Endothelial cell of umbilical vein (primary cell): ENCODE results near the gene COG2.

Experiments used
- EZH2 ChIP-seq: IDR thresholded peaks from 2 replicates; pipeline ENCODE4 v1.6.1; 2012; ENCODE audit warnings: borderline replicate concordance, low read depth, mild to moderate bottlenecking, moderate library complexity, low read length, inconsistent platforms; ENCODE audit not compliant: severe bottlenecking
- JUN ChIP-seq: IDR thresholded peaks from 2 replicates; pipeline ENCODE4 v1.6.1; 2011; ENCODE audit warnings: borderline replicate concordance, low read depth; ENCODE audit not compliant: insufficient read length, insufficient read depth
- MAX ChIP-seq: IDR thresholded peaks from 2 replicates; pipeline ENCODE4 v1.6.1; 2011; ENCODE audit not compliant: insufficient read depth, insufficient read length
- MYC ChIP-seq: IDR thresholded peaks from one replicate; pipeline ENCODE4 v1.6.1; 2011; ENCODE audit warnings: mild to moderate bottlenecking, low read depth, low read length
- POLR2A ChIP-seq: IDR thresholded peaks from 2 replicates; pipeline ENCODE4 v1.6.1; 2012; ENCODE audit warnings: low read depth, mild to moderate bottlenecking, control low read depth, low read length
- POLR2AphosphoS5 ChIP-seq: IDR thresholded peaks from 2 replicates; pipeline ENCODE4 v1.6.1; 2012; ENCODE audit warnings: low read depth, mild to moderate bottlenecking, control low read depth, low read length, moderate library complexity; ENCODE audit not compliant: insufficient read depth
- TF ChIP-seq, protein P1 (sequence below), 2 donors: IDR thresholded peaks; 1 replicate in 1 of 2; 2 replicates in 1 of 2; pipeline ENCODE4 v1.5.1; 2011; ENCODE audit warnings: low read length in 2 of 2, mild to moderate bottlenecking in 2 of 2, moderate library complexity in 2 of 2, control low read depth in 1 of 2, inconsistent platforms in 1 of 2, low read depth in 1 of 2; ENCODE audit not compliant: insufficient read depth in 1 of 2; ENCODE audit errors: extremely low read depth in 1 of 2

- TF ChIP-seq POLR2AphosphoS5 (no peak), POLR2A (no peak), MAX (no peak), EZH2 (no peak), JUN (no peak), MYC (no peak)
- TF ChIP-seq, protein P1, sequence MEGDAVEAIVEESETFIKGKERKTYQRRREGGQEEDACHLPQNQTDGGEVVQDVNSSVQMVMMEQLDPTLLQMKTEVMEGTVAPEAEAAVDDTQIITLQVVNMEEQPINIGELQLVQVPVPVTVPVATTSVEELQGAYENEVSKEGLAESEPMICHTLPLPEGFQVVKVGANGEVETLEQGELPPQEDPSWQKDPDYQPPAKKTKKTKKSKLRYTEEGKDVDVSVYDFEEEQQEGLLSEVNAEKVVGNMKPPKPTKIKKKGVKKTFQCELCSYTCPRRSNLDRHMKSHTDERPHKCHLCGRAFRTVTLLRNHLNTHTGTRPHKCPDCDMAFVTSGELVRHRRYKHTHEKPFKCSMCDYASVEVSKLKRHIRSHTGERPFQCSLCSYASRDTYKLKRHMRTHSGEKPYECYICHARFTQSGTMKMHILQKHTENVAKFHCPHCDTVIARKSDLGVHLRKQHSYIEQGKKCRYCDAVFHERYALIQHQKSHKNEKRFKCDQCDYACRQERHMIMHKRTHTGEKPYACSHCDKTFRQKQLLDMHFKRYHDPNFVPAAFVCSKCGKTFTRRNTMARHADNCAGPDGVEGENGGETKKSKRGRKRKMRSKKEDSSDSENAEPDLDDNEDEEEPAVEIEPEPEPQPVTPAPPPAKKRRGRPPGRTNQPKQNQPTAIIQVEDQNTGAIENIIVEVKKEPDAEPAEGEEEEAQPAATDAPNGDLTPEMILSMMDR (IDR thresholded peaks at IDR 0.05; ENCODE audit: extremely low read depth in 1 of 2, insufficient read depth in 1 of 2, low read depth in 1 of 2, low read length in 2 of 2) = no peak
Measured at GRCh38 chr1:230611128-230611877, 31.0 kb upstream of the COG2 start.
